Keratinocyte (primary cell): Measurements from ENCODE around the gene ZNF678. TPM values are rescaled to one million over a fixed set of nuclear protein-coding genes. Genes with fewer than 3 reads are reported as not detected.

Experiments used
- DNase-seq: peaks from one replicate; pipeline ENCODE4 v3.0.0-alpha.2; 2011; ENCODE audit warnings: low read depth, missing footprints, low spot score
- FAIRE-seq: peaks from 2 replicates; lab custom pipeline; 2011; peaks lifted over from hg19 to GRCh38; lab: Jason Lieb, UNC
- H2AFZ ChIP-seq: 2 replicates; pipeline ENCODE4 v1.6.0; 2012; ENCODE audit warnings: low read length, control low read depth, inconsistent platforms; ENCODE audit not compliant: control insufficient read depth
- H3K27ac ChIP-seq: 2 replicates; pipeline ENCODE4 v1.5.1; 2011; ENCODE audit warnings: low read length; ENCODE audit not compliant: control insufficient read depth, insufficient read depth
- H3K27me3 ChIP-seq: 3 replicates; pipeline ENCODE4 v1.6.0; 2011; ENCODE audit warnings: low read length; ENCODE audit not compliant: control insufficient read depth, insufficient read depth; ENCODE audit errors: extremely low read depth
- H3K36me3 ChIP-seq, 2 experiments: 2 replicates in 1 of 2; 3 replicates in 1 of 2; pipeline ENCODE4 v1.5.1; 2011; ENCODE audit warnings: low read length in 2 of 2, mild to moderate bottlenecking in 1 of 2; ENCODE audit not compliant: control insufficient read depth in 2 of 2, insufficient read depth in 2 of 2; ENCODE audit errors: extremely low read depth in 1 of 2
- H3K4me1 ChIP-seq: 3 replicates; pipeline ENCODE4 v1.5.1; 2011; ENCODE audit warnings: low read length; ENCODE audit not compliant: control insufficient read depth, insufficient read depth; ENCODE audit errors: extremely low read depth
- H3K4me2 ChIP-seq: 3 replicates; pipeline ENCODE4 v1.6.0; 2011; ENCODE audit warnings: low read depth, low read length; ENCODE audit not compliant: control insufficient read depth, insufficient read depth; ENCODE audit errors: extremely low read depth
- H3K4me3 ChIP-seq, 3 experiments: fragments of 200-600 bp in 1 of 3; sonication (generic) in 1 of 3; 2 replicates in 2 of 3; 3 replicates in 1 of 3; pipeline ENCODE4 v1.5.1; 2011 to 2016; ENCODE audit warnings: low read length in 3 of 3, mild to moderate bottlenecking in 3 of 3, control low read depth in 2 of 3, inconsistent platforms in 1 of 3, low read depth in 1 of 3, mixed read lengths in 1 of 3, mixed run types in 1 of 3, moderate library complexity in 1 of 3; ENCODE audit not compliant: control insufficient read depth in 2 of 3, insufficient read depth in 2 of 3; ENCODE audit errors: extremely low read depth in 1 of 3
- H3K79me2 ChIP-seq: 2 replicates; pipeline ENCODE4 v1.6.0; 2012; ENCODE audit warnings: low read length; ENCODE audit not compliant: control insufficient read depth, insufficient read depth
- H3K9ac ChIP-seq: 3 replicates; pipeline ENCODE4 v1.6.0; 2011; ENCODE audit warnings: low read length; ENCODE audit not compliant: control insufficient read depth, insufficient read depth; ENCODE audit errors: extremely low read depth
- H3K9me1 ChIP-seq: 3 replicates; pipeline ENCODE4 v1.6.0; 2011; ENCODE audit warnings: low read length; ENCODE audit not compliant: control insufficient read depth, insufficient read depth; ENCODE audit errors: extremely low read depth
- H3K9me3 ChIP-seq: 2 replicates; pipeline ENCODE4 v1.5.1; 2012; ENCODE audit warnings: low read depth, low read length; ENCODE audit not compliant: control insufficient read depth
- H4K20me1 ChIP-seq: 3 replicates; pipeline ENCODE4 v1.6.0; 2011; ENCODE audit warnings: low read length; ENCODE audit not compliant: control insufficient read depth, insufficient read depth; ENCODE audit errors: extremely low read depth
- EZH2 ChIP-seq: IDR thresholded peaks from one replicate; pipeline ENCODE4 v1.6.1; 2012; ENCODE audit warnings: inconsistent platforms, mild to moderate bottlenecking, low read length, moderate library complexity
- dilution Hi-C: fragments of 300-500 bp; cut with MboI; formaldehyde crosslinking; loops from one replicate; pipeline ENCODE4 v1.7.0; 2020; ENCODE audit warnings: low sequenced_read_pairs; ENCODE audit not compliant: extremely low pct_ligation_motif_present
- polyA plus RNA-seq, 5 experiments: library from polyadenylated mRNA; depleted of rRNA in 3 of 5; stranded (reverse) in 3 of 5; stranded (forward) in 1 of 5; unstranded in 1 of 5; fragments of >200 nt; gene quantifications; 1 replicate in 1 of 5; 2 replicates in 3 of 5; 3 replicates in 1 of 5; pipeline versions ENCODE4 v1.2.1 to v1.2.3, GENCODE V29; 2011 to 2012; ENCODE audit warnings: missing spikeins in 2 of 5, low read depth in 1 of 5, low replicate concordance in 1 of 5
- TF ChIP-seq, protein P1 (sequence below), 3 experiments: IDR thresholded peaks in 1 of 3; conservative IDR thresholded peaks in 1 of 3; optimal IDR thresholded peaks in 1 of 3; 2 replicates in 2 of 3; 3 replicates in 1 of 3; pipeline versions ENCODE3 to v1.5.1; 2011; ENCODE audit warnings: low read length in 3 of 3, mild to moderate bottlenecking in 3 of 3, moderate library complexity in 2 of 3, control low read depth in 1 of 3, inconsistent platforms in 1 of 3; ENCODE audit not compliant: insufficient read depth in 2 of 3; ENCODE audit errors: extremely low read depth in 1 of 3

ZNF678 gene
- polyA plus RNA-seq, 1 donor (not counting 4 experiments of a cell fraction or from before 2014, with no cell fraction given) = 3.0 TPM

GRCh38 chr1:227558732-227559262 is 4.6 kb upstream of the ZNF678 start:
- no peaks in the 10 kb centered on the region for H3K36me3 ChIP-seq
- peaks cover 2% of the 10 kb centered on the region for H3K9me3 ChIP-seq
- H3K27ac ChIP-seq = no peak overlapping the region
- no peaks in the 10 kb centered on the region for H4K20me1 ChIP-seq
- H3K4me2 ChIP-seq = no peak overlapping the region
- H3K4me1 ChIP-seq = peaks cover 2% of the 10 kb centered on the region
- H3K9me1 ChIP-seq = no peaks in the 10 kb centered on the region
- H3K79me2 ChIP-seq = no peaks in the 10 kb centered on the region
- FAIRE-seq (no peak), DNase-seq (no peak)
- dilution Hi-C loops = no loop called here
- H3K4me3 ChIP-seq = no peak overlapping the region
- no peak overlapping the region for H3K9ac ChIP-seq
- no peak overlapping the region for H2AFZ ChIP-seq
- peaks cover 16% of the 10 kb centered on the region for H3K27me3 ChIP-seq
- TF ChIP-seq, protein P1, sequence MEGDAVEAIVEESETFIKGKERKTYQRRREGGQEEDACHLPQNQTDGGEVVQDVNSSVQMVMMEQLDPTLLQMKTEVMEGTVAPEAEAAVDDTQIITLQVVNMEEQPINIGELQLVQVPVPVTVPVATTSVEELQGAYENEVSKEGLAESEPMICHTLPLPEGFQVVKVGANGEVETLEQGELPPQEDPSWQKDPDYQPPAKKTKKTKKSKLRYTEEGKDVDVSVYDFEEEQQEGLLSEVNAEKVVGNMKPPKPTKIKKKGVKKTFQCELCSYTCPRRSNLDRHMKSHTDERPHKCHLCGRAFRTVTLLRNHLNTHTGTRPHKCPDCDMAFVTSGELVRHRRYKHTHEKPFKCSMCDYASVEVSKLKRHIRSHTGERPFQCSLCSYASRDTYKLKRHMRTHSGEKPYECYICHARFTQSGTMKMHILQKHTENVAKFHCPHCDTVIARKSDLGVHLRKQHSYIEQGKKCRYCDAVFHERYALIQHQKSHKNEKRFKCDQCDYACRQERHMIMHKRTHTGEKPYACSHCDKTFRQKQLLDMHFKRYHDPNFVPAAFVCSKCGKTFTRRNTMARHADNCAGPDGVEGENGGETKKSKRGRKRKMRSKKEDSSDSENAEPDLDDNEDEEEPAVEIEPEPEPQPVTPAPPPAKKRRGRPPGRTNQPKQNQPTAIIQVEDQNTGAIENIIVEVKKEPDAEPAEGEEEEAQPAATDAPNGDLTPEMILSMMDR (optimal IDR thresholded peaks at IDR 0.05 in 1 of 3, IDR thresholded peaks at IDR 0.05 in 1 of 3, conservative IDR thresholded peaks at IDR 0.05 in 1 of 3; ENCODE audit: extremely low read depth in 1 of 3, insufficient read depth in 2 of 3, low read length in 3 of 3) = no peak
- no peak for TF ChIP-seq EZH2

DNA sequence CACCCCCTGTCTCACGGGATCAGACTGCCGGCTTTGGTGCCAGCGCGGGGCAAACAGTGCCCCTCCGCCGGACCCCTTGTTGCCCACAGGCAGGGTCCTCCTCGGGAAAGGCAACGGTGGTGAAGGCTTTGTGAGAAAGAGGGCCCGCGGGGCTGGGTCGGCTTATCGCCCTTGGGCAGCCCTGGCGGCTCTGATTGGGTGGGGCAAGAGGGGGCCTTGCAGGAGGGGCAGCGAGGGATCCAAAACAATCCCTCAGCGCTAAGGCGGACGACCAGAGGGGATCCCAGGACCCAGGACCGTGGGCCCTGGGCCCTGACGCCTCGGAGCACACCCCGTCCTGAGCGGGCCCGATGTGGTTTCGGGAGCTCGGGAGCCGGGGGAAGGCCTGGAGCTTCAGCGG is 3.9 kb upstream of the ZNF678 start:
- Histone ChIP-seq H3K79me2 (peaks cover 6% of the 10 kb centered on the region), H3K9me1 (no peaks in the 10 kb centered on the region), H3K27ac (no peak overlapping the region), H3K4me2 (no peak overlapping the region), H3K9me3 (peaks cover 2% of the 10 kb centered on the region), H3K9ac (no peak overlapping the region), H3K4me1 (peaks cover 7% of the 10 kb centered on the region), H2AFZ (no peak overlapping the region), H3K4me3 (no peak overlapping the region), H4K20me1 (no peaks in the 10 kb centered on the region), H3K27me3 (peaks cover 16% of the 10 kb centered on the region), H3K36me3 (no peaks in the 10 kb centered on the region)
- TF ChIP-seq, protein P1 (optimal IDR thresholded peaks at IDR 0.05 in 1 of 3, IDR thresholded peaks at IDR 0.05 in 1 of 3, conservative IDR thresholded peaks at IDR 0.05 in 1 of 3; ENCODE audit: extremely low read depth in 1 of 3, insufficient read depth in 2 of 3, low read length in 3 of 3) = no peak
- TF ChIP-seq EZH2 = no peak
- DNase-seq = no peak
- no peak for FAIRE-seq
- dilution Hi-C loops = no loop called here
